Endometrium (tissue), 2 donors: ENCODE measurements around the gene ARMC8.

Source experiments
- FAIRE-seq: peaks from 2 replicates; lab custom pipeline; 2012; peaks lifted over from hg19 to GRCh38; lab: Jason Lieb, UNC
- donor health status: control.
- donor health status: control.

Gene ARMC8

GRCh38 chr3:138307899-138308298 is 120.8 kb downstream of the ARMC8 start:
- FAIRE-seq, result no peak

GRCh38 chr3:138308783-138309182 is 121.7 kb downstream of the ARMC8 start:
- FAIRE-seq, result no peak

GRCh38 chr3:138310494-138310893 is 123.4 kb downstream of the ARMC8 start:
- FAIRE-seq, result no peak

- FAIRE-seq, result no peak
These were observed 127.7 kb downstream of the ARMC8 start for GRCh38 chr3:138314751-138315150.

GRCh38 chr3:138317687-138318086 is 130.6 kb downstream of the ARMC8 start:
- FAIRE-seq, result no peak

GRCh38 chr3:138323971-138324370 is 136.9 kb downstream of the ARMC8 start:
- no peak for FAIRE-seq

GRCh38 chr3:138325990-138326389 is 138.9 kb downstream of the ARMC8 start:
- FAIRE-seq, result no peak

- FAIRE-seq, result no peak
These were observed 139.9 kb downstream of the ARMC8 start for GRCh38 chr3:138326866-138327595.

- no peak for FAIRE-seq
These were observed 140.7 kb downstream of the ARMC8 start for GRCh38 chr3:138327831-138328230.

- no peak for FAIRE-seq
These were observed 141.2 kb downstream of the ARMC8 start for GRCh38 chr3:138328341-138328740.

GRCh38 chr3:138329127-138329983 is 142.3 kb downstream of the ARMC8 start, which contains the start of gene NME9:
TSS of gene NME9 (minus strand) at chr3:138329851. CDS start at chr3:138329335, 516 bp downstream.
- FAIRE-seq, result no peak

GRCh38 chr3:138329984-138330293 is 142.8 kb downstream of the ARMC8 start:
- FAIRE-seq, result no peak

- no peak for FAIRE-seq
These were observed 144.2 kb downstream of the ARMC8 start for GRCh38 chr3:138331143-138331894.

- peak; percentile 54 for FAIRE-seq
These were observed 145.5 kb downstream of the ARMC8 start for GRCh38 chr3:138332472-138333073.

- FAIRE-seq, result no peak
These were observed 147.5 kb downstream of the ARMC8 start for GRCh38 chr3:138334608-138335007.

GRCh38 chr3:138336454-138336999 is 149.4 kb downstream of the ARMC8 start:
- no peak for FAIRE-seq

- FAIRE-seq, result no peak
These were observed 151.1 kb downstream of the ARMC8 start for GRCh38 chr3:138338244-138338643.

GRCh38 chr3:138338811-138339210 is 151.7 kb downstream of the ARMC8 start:
- FAIRE-seq, result no peak

- no peak for FAIRE-seq
These were observed 153.4 kb downstream of the ARMC8 start for GRCh38 chr3:138340511-138340910.

GRCh38 chr3:138344754-138345153 is 157.7 kb downstream of the ARMC8 start:
- FAIRE-seq, result no peak
